ENCODE measurements around the gene OTUD7B.
"Not testable (repeated sequence)": the region's sequence is repeated elsewhere in the genome, so short reads cannot be mapped to it uniquely, and the experiment has no call there.

The OTUD7B gene

DNA sequence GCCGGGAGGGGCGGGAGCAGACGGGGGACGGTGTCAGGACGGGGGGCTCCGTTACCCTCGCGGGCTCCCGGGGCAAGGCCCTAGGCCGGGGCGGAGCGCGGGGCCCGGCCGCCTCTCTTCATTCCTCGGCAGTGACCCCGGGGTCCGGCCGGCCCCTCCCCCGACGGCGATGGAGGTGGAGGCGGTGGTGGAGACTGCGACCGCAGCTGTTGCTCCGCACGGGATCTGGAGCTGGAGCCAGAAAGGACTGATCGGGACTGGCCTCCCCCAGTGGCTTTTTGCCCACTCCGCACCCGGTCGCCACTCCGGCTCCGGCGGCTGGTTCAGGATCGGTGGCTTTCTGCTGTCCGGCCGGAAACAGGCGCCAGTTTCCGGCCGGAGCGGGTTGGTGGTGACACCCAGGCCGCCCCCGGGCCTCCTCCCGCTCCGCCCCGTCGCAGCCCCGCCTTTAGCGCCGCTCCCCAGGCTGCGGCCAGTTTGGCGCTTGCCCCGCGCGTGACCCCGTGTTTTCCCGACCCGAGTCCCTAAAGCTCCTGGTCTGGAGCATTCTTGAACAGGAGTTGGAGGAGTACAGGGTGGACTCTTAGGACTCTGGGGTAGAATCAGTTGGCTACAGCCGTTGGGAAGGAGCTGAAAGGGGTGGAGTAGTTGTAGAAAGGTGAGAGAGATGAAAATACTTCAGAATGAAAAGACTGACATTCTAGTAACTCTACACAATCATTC, at the start of gene OTUD7B:
TSS of gene OTUD7B (minus strand) at position 334 of the 723 bp plus-strand sequence. CDS start 33,216 bp downstream, outside the sequence.
- peak; percentile 48 to 50 for DNase-seq (ENCODE audit: low read depth in 2 of 2)

DNA sequence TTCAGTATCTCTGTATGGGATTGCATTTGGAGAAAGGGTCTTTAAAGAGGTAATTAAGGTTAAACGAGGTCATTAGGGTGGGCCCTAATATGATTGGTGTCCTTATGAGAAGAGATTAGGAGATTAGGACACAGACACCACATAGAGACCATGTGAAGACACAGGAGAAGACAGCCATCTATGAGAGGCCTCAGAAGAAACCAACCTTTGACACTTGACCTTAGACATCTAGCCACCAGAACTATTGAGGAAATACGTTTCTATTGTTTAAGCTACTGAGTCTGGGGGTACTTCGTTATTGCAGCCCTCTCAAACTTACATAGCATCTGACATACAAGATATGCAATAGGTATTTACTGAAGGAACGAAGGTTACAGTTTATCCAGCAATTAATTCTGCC, 49.7 kb upstream of the OTUD7B start:
- DNase-seq (ENCODE audit: low read depth in 2 of 2): no peak

DNA sequence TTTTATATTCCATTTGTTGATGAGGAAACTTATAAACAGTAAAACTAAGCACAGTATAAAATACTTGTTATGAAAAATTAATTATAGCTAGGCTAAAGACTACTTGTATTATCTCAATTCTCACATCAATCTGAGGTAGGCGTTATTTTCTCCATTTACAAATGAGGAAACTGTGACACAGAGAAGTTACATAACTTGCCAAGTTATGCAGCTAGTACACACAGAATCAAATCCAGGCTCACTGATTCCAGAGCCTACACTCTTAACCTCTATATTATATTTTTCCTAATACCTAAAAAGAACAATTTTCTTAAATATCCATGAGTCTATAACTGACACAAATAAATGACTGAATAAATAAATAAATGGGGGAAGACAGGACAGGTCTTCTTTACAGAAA, 45.9 kb upstream of the OTUD7B start:
- no peak for DNase-seq (ENCODE audit: low read depth in 2 of 2)

DNA sequence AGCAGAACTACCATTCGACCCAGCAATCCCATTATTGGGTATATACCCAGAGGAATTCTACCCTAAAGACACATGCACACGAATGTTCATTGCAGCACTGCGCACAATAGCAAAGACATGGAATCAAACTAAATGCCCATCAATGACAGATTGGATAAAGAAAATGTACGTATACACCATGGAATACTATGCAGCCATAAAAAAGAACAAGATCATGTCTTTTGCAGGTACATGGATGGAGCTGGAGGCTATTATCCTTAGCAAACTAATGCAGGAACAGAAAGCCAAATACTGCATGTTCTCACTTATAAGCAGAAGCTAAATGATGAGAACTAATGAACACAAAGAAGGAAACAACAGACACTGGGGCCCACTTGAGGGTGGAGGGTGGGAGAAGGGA, 45.0 kb upstream of the OTUD7B start:
- DNase-seq (ENCODE audit: low read depth in 2 of 2): not testable (repeated sequence)

DNA sequence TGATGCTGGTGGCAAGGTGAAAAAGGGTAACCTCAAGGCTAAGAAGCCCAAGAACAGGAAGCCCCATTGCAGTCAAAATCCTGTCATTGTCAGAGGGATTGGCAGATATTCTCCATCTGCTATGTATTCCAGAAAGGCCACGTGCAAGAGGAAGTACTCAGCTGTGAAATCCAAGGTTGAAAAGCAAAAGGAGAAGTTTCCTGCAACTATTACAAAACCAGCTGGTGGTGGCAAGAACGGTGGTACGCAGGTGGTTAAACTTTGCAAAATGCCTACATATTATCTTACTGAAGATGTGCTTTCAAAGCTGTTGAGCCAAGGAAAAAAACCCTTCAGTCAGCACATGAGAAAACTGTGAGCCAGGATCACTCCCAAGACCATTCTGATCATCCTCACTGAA, 43.4 kb upstream of the OTUD7B start:
- DNase-seq (ENCODE audit: low read depth in 2 of 2): no peak

DNA sequence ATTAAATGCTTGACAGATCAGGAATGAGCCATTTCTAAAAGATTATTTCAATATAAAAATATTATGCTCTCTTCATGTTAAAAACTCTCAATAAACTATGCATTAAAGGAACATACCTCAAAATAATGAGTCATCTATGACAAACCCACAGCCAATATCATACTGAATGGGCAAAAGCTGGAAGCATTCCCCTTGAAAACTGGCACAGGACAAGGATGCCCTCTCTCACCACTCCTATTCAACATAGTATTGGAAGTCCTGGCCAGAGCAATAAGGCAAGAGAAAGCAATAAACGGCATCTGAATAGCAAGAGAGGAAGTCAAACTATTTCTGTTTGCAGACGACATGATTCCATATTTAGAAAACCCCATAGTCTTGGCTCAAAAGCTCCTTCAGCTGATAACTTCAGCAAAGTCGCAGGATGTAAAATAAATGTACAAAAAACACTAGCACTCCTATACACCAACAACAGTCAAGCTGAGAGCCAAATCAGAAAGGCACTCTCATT, 41.4 kb upstream of the OTUD7B start:
- DNase-seq (ENCODE audit: low read depth in 2 of 2): not testable (repeated sequence)

DNA sequence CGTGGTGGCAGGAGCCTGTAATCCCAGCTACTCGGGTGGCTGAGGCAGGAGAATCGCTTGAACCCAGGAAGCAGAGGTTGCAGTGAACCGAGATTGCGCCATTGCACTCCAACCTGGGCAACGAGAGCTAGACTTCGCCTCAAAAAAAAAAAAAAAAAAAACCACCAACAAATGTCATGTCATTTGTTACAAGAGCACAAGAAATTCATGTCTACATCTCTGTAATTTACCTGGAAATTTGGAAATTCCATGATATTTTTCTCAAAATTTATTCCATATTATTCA, 40.5 kb upstream of the OTUD7B start:
- no peak for DNase-seq (ENCODE audit: low read depth in 2 of 2)

DNA sequence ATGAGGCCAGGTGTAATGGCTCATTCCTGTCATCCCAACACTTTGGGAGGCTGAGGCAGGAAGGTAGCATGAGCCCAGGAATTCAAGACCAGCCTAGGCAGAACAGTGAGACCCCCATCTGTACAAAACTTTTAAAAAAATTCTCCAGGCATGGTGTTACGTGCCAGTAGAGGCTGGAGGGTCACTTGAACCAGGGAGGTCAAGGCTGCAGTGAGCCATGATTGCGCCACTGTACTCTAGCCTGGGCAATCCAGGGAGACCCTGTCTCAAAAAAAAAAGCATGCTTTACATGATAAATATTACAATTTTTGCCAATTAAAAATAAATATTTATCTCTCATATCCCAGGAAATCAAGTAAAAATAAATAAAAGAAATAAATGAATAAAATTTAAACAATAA, 39.4 kb upstream of the OTUD7B start:
- no peak for DNase-seq (ENCODE audit: low read depth in 2 of 2)

DNA sequence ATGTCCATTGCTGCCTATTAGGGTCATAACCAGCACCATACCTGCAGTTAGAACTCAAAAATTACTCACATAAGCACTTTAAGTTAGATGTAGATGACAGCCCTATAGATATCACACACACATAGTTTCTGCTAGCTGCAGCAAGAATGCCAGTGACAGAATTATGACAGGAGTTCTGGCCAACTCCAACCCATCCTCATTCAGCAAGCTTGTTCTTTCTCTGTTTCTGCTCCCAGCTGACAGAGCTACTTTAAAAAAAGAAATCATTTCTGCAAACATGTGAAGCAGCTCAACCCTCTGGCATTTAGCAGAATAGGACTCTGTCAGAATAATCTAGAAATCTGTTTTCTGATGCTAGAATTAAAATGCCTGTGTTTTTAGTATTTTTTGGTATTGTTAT, 23.8 kb upstream of the OTUD7B start:
- no peak for DNase-seq (ENCODE audit: low read depth in 2 of 2)

DNA sequence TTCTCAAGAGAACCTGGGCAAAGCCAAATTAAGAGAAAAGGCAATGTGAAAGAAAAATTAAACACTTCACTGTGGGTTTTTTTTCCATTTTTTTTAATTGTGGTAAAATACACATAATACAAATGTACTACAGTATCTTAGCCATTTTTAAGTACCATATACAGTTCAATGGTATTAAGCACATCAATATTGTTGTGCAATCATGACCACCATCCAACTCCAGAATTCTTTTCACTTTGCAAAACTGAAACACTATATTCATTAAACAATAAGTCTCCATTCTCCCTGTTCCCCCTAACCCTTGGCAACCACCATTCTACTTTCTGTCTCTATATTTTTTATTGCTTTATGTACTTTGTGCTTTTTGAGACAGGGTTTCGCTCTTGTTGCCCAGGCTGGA, 17.8 kb upstream of the OTUD7B start:
- no peak for DNase-seq (ENCODE audit: low read depth in 2 of 2)

DNA sequence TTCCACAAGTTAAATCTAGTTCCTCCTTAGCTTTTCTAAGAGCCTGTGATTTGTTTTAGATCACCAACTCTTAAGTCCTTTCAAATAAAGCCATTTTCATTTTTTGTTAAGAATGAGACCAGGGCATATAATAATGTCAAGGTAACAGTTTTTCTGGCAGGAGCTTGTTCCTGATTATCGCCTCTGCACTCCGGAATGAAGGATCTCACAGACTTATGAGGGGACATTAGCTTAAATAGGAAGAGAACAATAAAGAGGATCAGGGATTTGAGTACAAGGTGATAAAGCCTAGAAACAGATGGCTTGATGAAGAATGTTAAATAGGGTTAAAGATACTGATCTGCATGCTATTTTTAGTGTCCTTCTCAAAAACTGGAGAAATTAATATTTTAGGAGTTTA, 13.6 kb upstream of the OTUD7B start:
- no peak for DNase-seq (ENCODE audit: low read depth in 2 of 2)

DNA sequence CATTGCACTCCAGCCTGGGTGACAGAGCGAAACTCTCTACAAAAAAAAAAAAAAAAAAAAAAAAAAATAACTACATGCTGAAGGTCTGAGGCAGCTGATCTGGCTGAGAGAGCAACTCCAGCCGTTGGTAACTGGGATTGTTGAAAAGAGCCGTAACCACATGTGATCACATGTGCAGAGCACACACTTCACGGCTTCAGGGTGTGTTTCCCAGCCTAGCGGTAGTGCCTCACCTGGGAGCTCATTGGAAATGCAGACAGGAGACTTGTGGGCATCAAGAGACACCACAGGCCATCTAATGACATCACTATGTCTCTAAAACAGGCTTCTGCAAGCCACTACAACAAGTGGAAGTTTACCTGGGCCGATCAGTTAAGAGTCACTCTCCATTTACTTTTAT, 11.8 kb upstream of the OTUD7B start:
- no peak for DNase-seq (ENCODE audit: low read depth in 2 of 2)

DNA sequence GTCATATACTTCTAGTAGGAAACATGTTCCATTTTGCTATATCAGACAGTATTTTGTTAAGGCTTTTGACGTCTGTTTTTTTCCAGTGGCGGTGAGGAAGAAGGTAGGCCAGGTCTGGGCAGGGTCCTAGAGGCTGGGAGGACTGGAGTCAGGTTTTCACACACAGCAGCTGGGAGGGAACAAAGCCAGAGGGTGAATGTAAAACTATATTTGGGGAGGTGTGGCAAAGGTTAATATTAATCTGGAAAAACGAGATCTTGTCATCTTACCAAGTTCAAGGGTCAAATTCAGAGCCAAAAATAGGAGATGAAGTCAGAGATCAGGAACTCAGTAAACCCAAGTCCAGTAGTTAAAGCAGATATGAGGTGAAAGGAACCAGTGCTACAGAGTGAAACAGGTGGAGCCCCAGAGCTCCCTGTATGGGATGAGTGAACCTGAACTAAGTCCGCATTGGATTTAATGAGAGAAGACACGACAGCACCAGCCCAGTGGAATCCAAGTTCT, 10.7 kb upstream of the OTUD7B start:
- DNase-seq (ENCODE audit: low read depth in 2 of 2): no peak

DNA sequence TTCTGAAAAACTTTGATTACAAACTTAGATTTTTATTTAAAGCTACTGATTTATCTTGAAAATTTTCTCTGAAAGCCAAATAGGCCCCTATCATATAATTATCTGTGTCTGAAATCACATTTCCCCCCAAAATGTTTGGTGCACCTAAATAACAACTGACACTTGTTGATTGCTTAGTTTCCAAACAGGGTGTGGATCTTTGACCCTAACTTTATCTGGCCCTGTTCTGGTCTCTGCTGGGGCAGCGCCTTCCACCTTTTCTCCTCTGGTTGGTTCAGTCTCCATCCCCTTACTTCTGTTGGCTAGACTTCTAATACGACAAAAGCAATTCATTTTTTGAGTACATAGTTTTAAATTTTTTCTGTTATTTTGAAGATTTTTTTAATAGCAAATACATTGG, 10.2 kb upstream of the OTUD7B start:
- no peak for DNase-seq (ENCODE audit: low read depth in 2 of 2)

DNA sequence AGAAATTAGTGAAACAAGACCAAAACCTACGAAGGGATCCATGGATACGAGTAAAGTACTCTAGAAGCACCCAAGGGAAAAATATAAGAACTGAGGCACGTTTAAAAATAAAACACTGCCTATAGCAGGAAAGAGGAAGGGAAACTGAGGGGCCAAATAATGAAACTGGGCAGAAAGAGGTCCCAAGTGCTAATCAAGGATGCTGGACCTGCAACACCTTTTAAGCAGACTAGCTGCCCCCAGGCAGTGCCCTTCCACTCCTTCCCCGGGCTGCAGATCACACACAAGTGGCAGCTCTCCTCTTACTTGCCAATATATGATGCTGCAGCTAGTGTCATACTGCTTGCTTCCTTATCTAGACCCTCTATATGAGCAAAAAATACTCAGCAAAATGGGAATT, 7.6 kb upstream of the OTUD7B start:
- no peak for DNase-seq (ENCODE audit: low read depth in 2 of 2)

DNA sequence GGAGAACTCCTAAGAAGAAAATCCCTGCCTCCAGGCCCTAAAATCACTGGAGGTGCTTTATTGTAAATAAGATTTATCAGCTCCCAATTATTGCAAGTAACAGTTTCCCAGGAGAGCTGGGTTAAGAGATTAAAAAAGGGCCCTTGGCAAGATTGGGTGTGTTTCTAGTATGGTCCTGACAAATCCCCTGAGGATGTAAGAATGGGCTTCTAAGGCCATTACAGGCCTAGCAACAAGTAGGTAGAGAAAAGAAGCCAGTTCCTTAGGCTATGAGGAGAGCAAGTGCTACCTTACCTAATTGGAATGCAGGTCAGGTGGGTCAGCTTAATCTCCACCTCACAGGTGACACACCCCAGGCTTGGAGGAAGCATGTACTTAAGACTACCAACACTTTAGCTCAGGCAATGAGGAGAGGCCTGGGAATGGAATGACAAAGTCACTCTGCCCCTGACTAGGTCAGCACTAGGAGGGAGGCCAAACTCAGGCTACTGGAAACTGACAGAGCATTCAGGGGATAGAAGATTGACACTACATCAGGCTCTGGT, 6.8 kb upstream of the OTUD7B start:
- no peak for DNase-seq (ENCODE audit: low read depth in 2 of 2)

DNA sequence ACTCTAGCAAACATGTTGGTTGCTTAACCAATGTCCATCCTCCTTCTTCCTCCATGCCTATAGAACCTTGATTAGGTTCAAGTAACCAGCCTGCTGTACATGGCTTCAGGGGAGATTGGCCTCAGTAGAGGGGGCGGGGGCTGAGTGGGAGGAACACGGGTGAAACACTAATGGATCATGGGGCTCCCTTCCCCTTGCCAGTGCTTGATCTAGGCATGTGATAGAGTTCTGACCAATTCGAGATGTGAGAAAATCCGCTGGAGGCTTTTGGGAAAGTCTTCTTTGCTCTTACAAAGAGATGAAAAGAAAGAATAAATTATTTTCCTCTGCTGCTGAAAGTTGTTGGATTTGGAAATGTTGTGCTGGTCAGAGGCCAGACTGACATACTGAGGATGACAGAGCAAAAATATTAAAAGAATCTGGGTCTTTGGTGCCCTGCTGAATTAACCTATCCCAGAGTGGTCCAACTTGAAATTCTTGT, 5.2 kb upstream of the OTUD7B start:
- no peak for DNase-seq (ENCODE audit: low read depth in 2 of 2)

DNA sequence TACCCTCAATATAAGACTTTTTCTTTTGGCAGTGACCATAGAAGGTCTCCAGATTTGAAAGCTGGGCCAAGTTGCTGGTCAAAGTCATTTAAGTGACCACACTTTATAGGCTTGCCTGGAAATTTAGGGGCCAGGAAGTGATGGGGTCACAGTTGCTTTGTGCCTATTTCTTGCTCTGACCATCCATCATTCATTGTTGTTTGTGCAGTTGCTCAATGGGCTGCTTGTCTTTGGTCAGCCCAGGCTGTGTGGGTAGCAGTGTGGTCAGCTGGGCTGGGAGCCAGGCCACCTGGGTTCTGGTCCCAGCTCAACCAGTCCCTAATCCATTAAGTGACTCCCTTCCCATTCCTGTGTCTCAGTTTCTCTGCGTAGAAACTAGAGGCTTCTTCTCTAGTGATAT, 2.1 kb upstream of the OTUD7B start:
- DNase-seq (ENCODE audit: low read depth in 2 of 2): no peak

DNA sequence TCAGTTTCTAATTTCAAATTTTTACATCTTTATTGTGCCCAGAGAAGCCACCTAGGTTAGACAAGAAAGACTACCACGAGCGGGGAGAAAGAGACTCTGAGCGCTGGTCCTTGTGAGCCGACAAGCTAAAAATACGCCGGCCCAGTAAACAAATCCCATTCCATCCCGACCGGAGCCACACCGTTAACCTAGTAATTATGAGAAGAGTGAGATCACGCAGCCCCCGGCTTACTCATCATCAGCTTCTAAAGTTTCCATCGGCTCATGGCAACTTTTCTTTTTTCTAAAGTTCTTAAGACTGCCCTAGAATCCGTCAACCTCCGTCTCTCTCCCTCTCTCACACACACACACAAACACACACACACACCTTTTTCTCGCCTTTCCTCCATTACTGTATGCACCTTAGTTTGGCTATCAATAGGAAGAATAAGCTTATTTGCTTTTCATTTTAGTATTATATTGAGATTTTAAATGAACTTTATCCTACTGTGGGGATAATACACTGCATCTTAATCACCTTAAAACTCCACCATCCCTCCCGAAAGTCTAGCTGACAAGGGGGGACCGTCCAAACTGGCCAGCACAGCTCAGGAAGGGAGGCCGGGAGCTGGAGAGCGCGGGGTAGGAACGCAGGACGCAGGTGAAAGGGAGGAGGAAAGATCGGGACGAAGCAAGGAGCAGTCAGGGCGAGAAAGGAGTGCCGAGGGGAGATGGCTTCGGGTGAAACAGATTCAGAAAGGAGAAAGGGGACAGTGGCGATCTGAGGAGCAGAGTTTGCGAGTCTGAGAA, 728 bp downstream of the OTUD7B start:
- DNase-seq (ENCODE audit: low read depth in 2 of 2): peak; percentile 26 to 32

DNA sequence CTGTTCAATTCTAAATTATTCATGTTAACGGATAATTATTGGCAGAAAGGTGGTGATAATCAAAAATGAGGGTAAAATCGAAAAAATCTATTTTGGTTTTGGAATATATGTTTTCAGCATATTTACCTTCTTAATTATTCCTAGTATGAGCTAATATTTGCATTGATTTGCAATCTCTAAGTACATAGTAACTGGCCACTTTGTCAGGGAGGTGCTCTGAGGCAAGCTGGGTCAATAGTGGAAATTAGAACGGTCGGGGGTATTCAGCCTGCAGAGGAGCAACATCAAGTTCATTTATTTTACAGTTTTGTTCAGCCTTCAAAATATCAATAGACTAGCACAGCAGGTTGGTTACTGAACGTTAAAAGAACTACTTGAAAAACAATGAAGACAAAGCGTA, 1.8 kb downstream of the OTUD7B start:
- DNase-seq (ENCODE audit: low read depth in 2 of 2): no peak

DNA sequence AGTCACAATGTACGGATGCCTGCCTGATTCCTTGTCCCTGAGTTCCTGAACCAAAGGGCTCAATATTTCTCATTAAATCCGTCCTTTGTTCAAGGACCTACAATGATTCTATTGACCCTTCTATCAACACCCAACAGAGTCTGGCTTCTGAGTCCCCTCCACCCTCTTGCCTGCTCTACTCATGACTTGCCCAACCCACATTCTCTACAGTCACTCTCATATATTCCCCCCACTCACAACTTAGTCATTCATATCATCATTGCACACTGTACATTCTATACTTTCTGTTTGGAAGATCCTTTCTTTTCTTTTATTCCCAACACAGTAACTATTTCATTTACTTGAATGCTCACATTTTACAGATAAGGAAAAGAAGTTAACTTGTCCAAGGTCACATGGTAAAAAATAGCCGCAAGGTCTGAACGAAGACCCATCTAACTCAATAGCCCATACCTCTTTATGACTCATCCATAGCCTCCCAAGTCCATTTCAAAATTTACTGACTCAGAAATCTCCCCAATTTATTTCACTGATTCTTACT, 3.6 kb downstream of the OTUD7B start:
- no peak for DNase-seq (ENCODE audit: low read depth in 2 of 2)

DNA sequence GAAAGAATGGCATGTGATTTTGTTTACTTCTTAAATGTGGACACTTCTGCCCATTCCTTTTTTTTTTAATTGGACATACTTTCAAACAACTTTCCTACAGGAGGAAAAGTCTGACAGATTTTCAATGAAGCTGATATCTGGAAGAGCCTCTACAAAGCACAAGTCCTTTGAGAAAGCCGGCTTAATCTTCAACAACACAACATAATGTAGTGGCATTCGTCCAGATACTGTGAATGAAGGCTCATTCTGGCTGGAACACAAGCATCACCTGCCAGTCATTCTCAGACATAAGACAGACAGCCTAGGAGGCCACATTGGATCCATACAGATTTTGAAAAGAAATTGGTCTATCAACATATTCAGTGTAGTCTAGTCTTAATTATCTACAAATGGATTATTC, 4.9 kb downstream of the OTUD7B start:
- DNase-seq (ENCODE audit: low read depth in 2 of 2): no peak

DNA sequence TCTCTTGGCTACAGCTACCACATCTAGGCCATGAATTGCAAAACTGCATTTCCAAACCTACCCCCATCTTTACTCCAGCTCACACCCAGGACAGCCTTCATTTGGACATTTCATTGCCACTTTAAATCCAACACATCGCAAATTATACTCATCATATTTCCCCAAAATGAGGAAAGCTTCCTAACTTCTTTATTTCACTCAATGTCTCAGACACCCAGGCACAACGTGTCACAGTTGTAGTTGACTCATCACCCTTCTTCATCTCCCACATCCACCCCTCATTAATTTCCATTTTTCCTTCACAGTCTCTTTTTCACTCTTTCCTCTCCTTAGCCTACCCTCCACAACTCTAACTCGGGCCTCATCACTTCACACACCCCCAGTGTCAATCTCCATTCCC, 6.7 kb downstream of the OTUD7B start:
- DNase-seq (ENCODE audit: low read depth in 2 of 2): no peak
